Muscle layer of colon (tissue), 2 donors: Measurements from ENCODE around the gene HIP1R.
"Not testable (repeated sequence)": the region's sequence is repeated elsewhere in the genome, so short reads cannot be mapped to it uniquely, and the experiment has no call there.

Source experiments
- H3K27ac ChIP-seq: one replicate; pipeline ENCODE4 v1.7.0; 2013; ENCODE audit warnings: low read depth, mild to moderate bottlenecking, low read length, moderate library complexity
- H3K27me3 ChIP-seq, 2 donors: one replicate each; pipeline ENCODE4 v1.7.0; 2013; ENCODE audit warnings: low read length in 2 of 2, mild to moderate bottlenecking in 2 of 2; ENCODE audit not compliant: insufficient read depth in 2 of 2, control insufficient read depth in 1 of 2
- H3K36me3 ChIP-seq: one replicate; pipeline ENCODE4 v1.7.0; 2013; ENCODE audit warnings: mild to moderate bottlenecking, low read length; ENCODE audit not compliant: insufficient read depth
- H3K4me1 ChIP-seq: one replicate; pipeline ENCODE4 v1.7.0; 2013; ENCODE audit warnings: mild to moderate bottlenecking, low read length; ENCODE audit not compliant: insufficient read depth
- H3K4me3 ChIP-seq, 2 donors: one replicate each; pipeline ENCODE4 v1.7.0; 2013; ENCODE audit warnings: low read length in 2 of 2, low read depth in 1 of 2, mild to moderate bottlenecking in 1 of 2, moderate library complexity in 1 of 2
- H3K9ac ChIP-seq: one replicate; pipeline ENCODE4 v1.7.0; 2013; ENCODE audit warnings: low read length
- H3K9me3 ChIP-seq: one replicate; pipeline ENCODE4 v1.7.0; 2013; ENCODE audit warnings: mild to moderate bottlenecking, low read length
- donor health status: abdominal sarcoma.
- donor health status: Adenocarcinoma of cecum.

The HIP1R gene, protein sequence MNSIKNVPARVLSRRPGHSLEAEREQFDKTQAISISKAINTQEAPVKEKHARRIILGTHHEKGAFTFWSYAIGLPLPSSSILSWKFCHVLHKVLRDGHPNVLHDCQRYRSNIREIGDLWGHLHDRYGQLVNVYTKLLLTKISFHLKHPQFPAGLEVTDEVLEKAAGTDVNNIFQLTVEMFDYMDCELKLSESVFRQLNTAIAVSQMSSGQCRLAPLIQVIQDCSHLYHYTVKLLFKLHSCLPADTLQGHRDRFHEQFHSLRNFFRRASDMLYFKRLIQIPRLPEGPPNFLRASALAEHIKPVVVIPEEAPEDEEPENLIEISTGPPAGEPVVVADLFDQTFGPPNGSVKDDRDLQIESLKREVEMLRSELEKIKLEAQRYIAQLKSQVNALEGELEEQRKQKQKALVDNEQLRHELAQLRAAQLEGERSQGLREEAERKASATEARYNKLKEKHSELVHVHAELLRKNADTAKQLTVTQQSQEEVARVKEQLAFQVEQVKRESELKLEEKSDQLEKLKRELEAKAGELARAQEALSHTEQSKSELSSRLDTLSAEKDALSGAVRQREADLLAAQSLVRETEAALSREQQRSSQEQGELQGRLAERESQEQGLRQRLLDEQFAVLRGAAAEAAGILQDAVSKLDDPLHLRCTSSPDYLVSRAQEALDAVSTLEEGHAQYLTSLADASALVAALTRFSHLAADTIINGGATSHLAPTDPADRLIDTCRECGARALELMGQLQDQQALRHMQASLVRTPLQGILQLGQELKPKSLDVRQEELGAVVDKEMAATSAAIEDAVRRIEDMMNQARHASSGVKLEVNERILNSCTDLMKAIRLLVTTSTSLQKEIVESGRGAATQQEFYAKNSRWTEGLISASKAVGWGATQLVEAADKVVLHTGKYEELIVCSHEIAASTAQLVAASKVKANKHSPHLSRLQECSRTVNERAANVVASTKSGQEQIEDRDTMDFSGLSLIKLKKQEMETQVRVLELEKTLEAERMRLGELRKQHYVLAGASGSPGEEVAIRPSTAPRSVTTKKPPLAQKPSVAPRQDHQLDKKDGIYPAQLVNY

GRCh38 chr12:122834921-122835749 lies at the start of gene HIP1R:
Gene HIP1R (plus strand): TSS chr12:122835457. CDS start chr12:122835551, 94 bp downstream.
- Histone ChIP-seq H3K27me3 (peaks cover 0 to 9% of the 10 kb centered on the region in 2 donors), H3K27ac (no peak within 1 kb of the TSS), H3K4me3 (peak within 1 kb of the TSS; percentile 14 to 66), H3K36me3 (no peaks in the 10 kb centered on the region), H3K9me3 (no peaks in the 10 kb centered on the region), H3K4me1 (peaks cover 8% of the 10 kb centered on the region), H3K9ac (peak within 1 kb of the TSS; percentile 13)

DNA sequence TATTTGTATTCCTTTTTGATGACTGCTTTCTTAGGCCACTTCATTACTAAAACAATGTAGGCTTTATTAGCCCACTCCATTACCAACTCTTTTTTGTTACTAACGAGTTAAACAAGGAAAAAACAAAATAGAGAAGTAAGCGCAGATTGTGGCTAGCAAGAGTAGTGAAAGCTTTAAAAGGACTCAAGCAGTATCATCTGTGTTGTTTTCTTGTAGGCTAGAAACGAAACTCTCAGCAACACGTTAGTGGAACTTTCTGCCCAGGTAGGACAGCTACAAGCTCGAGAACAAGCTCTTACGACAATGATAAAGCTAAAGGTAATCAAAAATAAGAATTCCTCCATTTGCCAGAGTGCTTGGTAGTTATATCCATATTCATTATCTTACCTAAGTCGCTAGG lies 49.8 kb upstream of the HIP1R start:
- no peaks in the 10 kb centered on the region for H3K9me3 ChIP-seq
- no peak overlapping the region for H3K9ac ChIP-seq
- H3K36me3 ChIP-seq: no peaks in the 10 kb centered on the region
- H3K4me1 ChIP-seq: no peaks in the 10 kb centered on the region
- H3K27ac ChIP-seq: no peak overlapping the region
- H3K27me3 ChIP-seq: no peaks in the 10 kb centered on the region
- no peak overlapping the region for H3K4me3 ChIP-seq

DNA sequence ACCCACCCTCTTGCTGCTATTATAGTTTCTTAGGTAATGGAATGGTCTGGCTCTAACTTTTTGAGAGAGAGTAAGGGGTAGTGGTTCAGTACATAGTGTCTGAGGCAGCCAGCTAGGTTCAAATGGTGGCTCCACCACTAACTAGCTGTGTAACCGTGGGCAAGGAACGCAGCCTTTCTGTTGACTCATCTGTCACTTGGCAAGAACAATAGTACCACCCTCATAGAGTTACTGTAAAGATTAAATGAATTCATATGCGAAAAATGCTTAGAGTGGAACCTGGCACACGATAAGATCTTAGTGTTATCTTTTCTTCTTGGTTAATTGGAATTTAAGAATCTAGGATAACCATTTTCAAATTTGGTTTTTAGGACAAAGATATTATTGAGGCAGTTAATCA lies 46.9 kb upstream of the HIP1R start:
- Histone ChIP-seq H3K9ac (no peak overlapping the region), H3K4me1 (no peaks in the 10 kb centered on the region), H3K9me3 (no peaks in the 10 kb centered on the region), H3K27me3 (no peaks in the 10 kb centered on the region), H3K36me3 (no peaks in the 10 kb centered on the region), H3K4me3 (no peak overlapping the region), H3K27ac (no peak overlapping the region)

DNA sequence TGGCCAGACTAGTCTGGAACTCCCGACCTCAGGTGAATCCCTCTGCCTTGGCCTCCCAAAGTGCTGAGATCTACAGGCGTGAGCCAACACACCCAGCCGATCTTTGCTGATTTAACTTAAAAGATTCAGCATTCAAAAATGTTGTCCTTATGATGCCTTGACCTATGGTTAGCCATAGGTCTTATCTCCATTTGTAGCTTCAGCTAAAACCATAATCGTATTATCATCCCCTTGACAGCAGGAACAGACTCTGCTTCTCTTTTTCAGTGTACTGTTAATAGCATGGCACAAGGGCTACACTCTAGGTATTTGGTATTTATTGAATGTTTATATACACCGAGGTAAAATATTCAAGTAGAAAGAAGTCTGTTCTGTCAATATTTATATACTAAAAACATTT lies 45.6 kb upstream of the HIP1R start:
- Histone ChIP-seq H3K36me3 (no peaks in the 10 kb centered on the region), H3K27me3 (no peaks in the 10 kb centered on the region), H3K4me3 (no peak overlapping the region), H3K9ac (no peak overlapping the region), H3K9me3 (no peaks in the 10 kb centered on the region), H3K27ac (no peak overlapping the region), H3K4me1 (no peaks in the 10 kb centered on the region)

DNA sequence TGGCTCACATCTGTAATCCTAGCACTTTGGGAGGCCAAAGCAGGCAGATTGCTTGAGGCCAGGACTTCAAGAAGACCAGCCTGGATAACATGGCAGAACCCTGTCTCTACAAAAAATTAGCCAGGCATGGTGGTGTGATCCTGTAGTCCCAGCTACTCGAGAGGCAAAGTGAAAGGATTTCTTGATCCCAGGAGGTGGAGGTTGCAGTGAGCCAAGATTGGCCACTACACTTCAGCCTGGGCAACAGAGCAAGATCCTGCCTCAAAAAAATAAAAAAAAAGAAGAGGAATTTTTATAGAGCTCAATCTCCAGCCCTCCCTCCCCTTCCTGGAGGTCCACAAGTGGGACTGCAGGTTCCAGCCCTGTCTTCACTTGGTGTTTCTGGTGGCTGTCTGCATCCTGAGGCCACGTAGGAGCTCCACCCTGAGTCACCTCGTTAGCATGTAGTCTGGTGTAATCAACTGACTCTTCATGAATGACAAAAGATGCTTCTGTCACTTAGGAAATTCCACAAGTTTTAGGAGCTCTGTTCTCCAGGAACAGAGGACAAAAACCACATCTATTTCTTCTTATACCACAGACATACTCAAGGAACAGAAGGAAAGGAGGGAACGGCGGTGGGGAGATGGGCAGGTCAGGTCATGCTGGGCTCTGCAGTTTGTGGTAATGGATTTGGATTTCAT lies 44.7 kb upstream of the HIP1R start:
- Histone ChIP-seq H3K36me3 (no peaks in the 10 kb centered on the region), H3K27ac (no peak overlapping the region), H3K9me3 (no peaks in the 10 kb centered on the region), H3K4me1 (no peaks in the 10 kb centered on the region), H3K27me3 (no peaks in the 10 kb centered on the region), H3K9ac (no peak overlapping the region), H3K4me3 (no peak overlapping the region)

GRCh38 chr12:122793685-122794106 lies 41.6 kb upstream of the HIP1R start:
- H3K4me1 ChIP-seq: no peaks in the 10 kb centered on the region
- no peaks in the 10 kb centered on the region for H3K36me3 ChIP-seq
- H3K27me3 ChIP-seq: no peaks in the 10 kb centered on the region
- no peak overlapping the region for H3K4me3 ChIP-seq
- no peak overlapping the region for H3K27ac ChIP-seq
- H3K9me3 ChIP-seq: no peaks in the 10 kb centered on the region
- H3K9ac ChIP-seq: no peak overlapping the region

GRCh38 chr12:122795807-122796206 lies 39.5 kb upstream of the HIP1R start:
- Histone ChIP-seq H3K9ac (no peak overlapping the region), H3K27me3 (no peaks in the 10 kb centered on the region), H3K4me3 (no peak overlapping the region), H3K36me3 (no peaks in the 10 kb centered on the region), H3K4me1 (no peaks in the 10 kb centered on the region), H3K9me3 (no peaks in the 10 kb centered on the region), H3K27ac (no peak overlapping the region)

GRCh38 chr12:122799641-122800243 lies 35.5 kb upstream of the HIP1R start:
- Histone ChIP-seq H3K36me3 (no peaks in the 10 kb centered on the region), H3K27ac (no peak overlapping the region), H3K4me1 (no peaks in the 10 kb centered on the region), H3K27me3 (no peaks in the 10 kb centered on the region), H3K9ac (no peak overlapping the region), H3K4me3 (no peak overlapping the region), H3K9me3 (no peaks in the 10 kb centered on the region)

GRCh38 chr12:122803937-122804336 lies 31.3 kb upstream of the HIP1R start:
- no peaks in the 10 kb centered on the region for H3K27me3 ChIP-seq
- no peak overlapping the region for H3K9ac ChIP-seq
- H3K9me3 ChIP-seq: no peaks in the 10 kb centered on the region
- no peak overlapping the region for H3K4me3 ChIP-seq
- H3K4me1 ChIP-seq: no peaks in the 10 kb centered on the region
- H3K36me3 ChIP-seq: no peaks in the 10 kb centered on the region
- H3K27ac ChIP-seq: no peak overlapping the region

DNA sequence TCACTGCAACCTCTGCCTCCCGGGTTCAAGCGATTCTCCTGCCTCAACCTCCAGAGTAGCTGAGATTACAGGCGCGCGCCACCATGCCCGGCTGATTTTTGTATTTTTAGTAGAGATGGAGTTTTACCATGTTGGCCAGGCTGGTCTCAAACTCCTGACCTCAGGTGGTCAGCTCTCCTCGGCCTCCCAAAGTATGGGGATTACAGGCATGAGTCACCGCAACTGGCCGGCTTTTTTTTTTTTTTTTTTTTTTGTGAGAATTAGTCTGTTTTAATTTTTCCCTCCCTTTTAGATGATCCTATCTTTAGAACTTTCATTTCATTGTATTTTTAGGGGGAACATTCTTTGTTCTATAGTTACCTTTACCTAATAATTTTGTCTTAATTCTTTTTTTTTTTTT lies 30.3 kb upstream of the HIP1R start:
- H3K9ac ChIP-seq, H3K36me3 ChIP-seq, H3K27ac ChIP-seq, H3K9me3 ChIP-seq, H3K4me1 ChIP-seq, H3K4me3 ChIP-seq, H3K27me3 ChIP-seq: not testable (repeated sequence)
